Neural progenitor cell (in vitro differentiated cells): ENCODE data around the gene ARHGAP22. TPM values are rescaled to one million over a fixed set of nuclear protein-coding genes. Genes with fewer than 3 reads are reported as not detected.

Source experiments
- DNase-seq: peaks from one replicate; pipeline ENCODE4 v3.0.0-alpha.2; 2016; ENCODE audit warnings: low spot score
- H2AFZ ChIP-seq: fragments of 200-600 bp; sonication (generic); replicated peaks from 2 replicates; pipeline ENCODE4 v1.6.1; 2016; ENCODE audit warnings: antibody characterized with exemption
- H3F3A ChIP-seq: fragments of 200-600 bp; sonication (generic); 2 replicates; pipeline ENCODE4 v1.6.1; 2016; ENCODE audit warnings: antibody characterized with exemption, low read depth
- H3K27ac ChIP-seq: fragments of 200-600 bp; sonication (generic); 2 replicates; pipeline ENCODE4 v1.5.1; 2016; ENCODE audit warnings: mild to moderate bottlenecking
- H3K27me3 ChIP-seq: fragments of 200-600 bp; sonication (generic); 2 replicates; pipeline ENCODE4 v1.6.1; 2016; ENCODE audit warnings: mild to moderate bottlenecking, moderate library complexity
- H3K36me3 ChIP-seq: fragments of 200-600 bp; sonication (generic); 2 replicates; pipeline ENCODE4 v1.5.1; 2016
- H3K4me1 ChIP-seq: fragments of 200-600 bp; sonication (generic); 2 replicates; pipeline ENCODE4 v1.6.1; 2016; ENCODE audit warnings: mixed run types
- H3K4me2 ChIP-seq: fragments of 200-600 bp; sonication (generic); 2 replicates; pipeline ENCODE4 v1.6.1; 2016
- H3K4me3 ChIP-seq: fragments of 200-600 bp; sonication (generic); 2 replicates; pipeline ENCODE4 v1.5.1; 2016
- H3K79me2 ChIP-seq: fragments of 200-600 bp; sonication (generic); 2 replicates; pipeline ENCODE4 v1.6.1; 2016; ENCODE audit warnings: low read depth
- H3K9ac ChIP-seq: fragments of 200-600 bp; sonication (generic); 2 replicates; pipeline ENCODE4 v1.6.1; 2016
- H3K9me3 ChIP-seq: fragments of 200-600 bp; sonication (generic); 2 replicates; pipeline ENCODE4 v1.5.1; 2016; ENCODE audit warnings: low read depth
- H4K20me1 ChIP-seq: fragments of 200-600 bp; sonication (generic); 2 replicates; pipeline ENCODE4 v1.6.1; 2016; ENCODE audit warnings: low read depth
- H3K27ac Mint-ChIP-seq: 3 replicates; pipeline ENCODE4 v1.8.0; 2021; ENCODE audit warnings: mixed read lengths
- H3K27me3 Mint-ChIP-seq: 2 replicates; pipeline ENCODE4 v1.8.0; 2022; ENCODE audit warnings: low read depth, mild to moderate bottlenecking, inconsistent platforms, moderate library complexity, mixed read lengths; ENCODE audit not compliant: insufficient read depth
- H3K36me3 Mint-ChIP-seq: 3 replicates; pipeline ENCODE4 v1.8.0; 2021; ENCODE audit warnings: mixed read lengths
- H3K4me1 Mint-ChIP-seq: 3 replicates; pipeline ENCODE4 v1.8.0; 2021; ENCODE audit warnings: mixed read lengths
- H3K4me3 Mint-ChIP-seq: 3 replicates; pipeline ENCODE4 v1.8.0; 2021; ENCODE audit warnings: mild to moderate bottlenecking, moderate library complexity, mixed read lengths
- H3K9me3 Mint-ChIP-seq: 3 replicates; pipeline ENCODE4 v1.8.0; 2020; ENCODE audit warnings: mixed read lengths
- CTCF ChIP-seq: fragments of 200-600 bp; sonication (generic); IDR thresholded peaks from 2 replicates; pipeline ENCODE4 v1.5.1; 2017; ENCODE audit warnings: antibody characterized with exemption, mild to moderate bottlenecking
- EZH2 ChIP-seq: fragments of 200-600 bp; sonication (generic); IDR thresholded peaks from 2 replicates; pipeline ENCODE4 v1.6.1; 2017; ENCODE audit warnings: antibody characterized with exemption, mild to moderate bottlenecking, moderate library complexity
- EZH2phosphoT487 ChIP-seq: fragments of 200-600 bp; sonication (generic); IDR thresholded peaks from 2 replicates; pipeline ENCODE4 v1.6.1; 2017; ENCODE audit warnings: antibody characterized with exemption
- total RNA-seq: library from RNA; depleted of rRNA; stranded (reverse); fragments of >200 nt; gene quantifications from 2 replicates; pipeline ENCODE4 v1.2.3, GENCODE V29; 2015; ENCODE audit warnings: low replicate concordance

Gene ARHGAP22
- total RNA-seq, 1 donor from 2014 or later = 1.7 TPM

- Mint-ChIP-seq H3K4me1 (peaks cover 6% of the 10 kb centered on the region), H3K9me3 (no peaks in the 10 kb centered on the region), H3K27me3 (peaks cover 6% of the 10 kb centered on the region), H3K4me3 (no peak overlapping the region), H3K36me3 (no peaks in the 10 kb centered on the region), H3K27ac (no peak overlapping the region)
- peaks cover 29% of the 10 kb centered on the region for H3K27me3 ChIP-seq
- no peak overlapping the region for H3K9ac ChIP-seq
- peaks cover 13% of the 10 kb centered on the region for H3K4me1 ChIP-seq
- no peak overlapping the region for H3K4me2 ChIP-seq
- no peaks in the 10 kb centered on the region for H3K79me2 ChIP-seq
- no peaks in the 10 kb centered on the region for H3K9me3 ChIP-seq
- H2AFZ ChIP-seq = no peak overlapping the region
- H3F3A ChIP-seq = no peaks in the 10 kb centered on the region
- no peak overlapping the region for H3K4me3 ChIP-seq
- no peak overlapping the region for H3K27ac ChIP-seq
- H3K36me3 ChIP-seq = no peaks in the 10 kb centered on the region
- TF ChIP-seq EZH2 (no peak), EZH2phosphoT487 (no peak), CTCF (no peak)
- no peaks in the 10 kb centered on the region for H4K20me1 ChIP-seq
- no peak for DNase-seq
Measured at GRCh38 chr10:48601789-48602188, 3.1 kb downstream of the ARHGAP22 start.

DNA sequence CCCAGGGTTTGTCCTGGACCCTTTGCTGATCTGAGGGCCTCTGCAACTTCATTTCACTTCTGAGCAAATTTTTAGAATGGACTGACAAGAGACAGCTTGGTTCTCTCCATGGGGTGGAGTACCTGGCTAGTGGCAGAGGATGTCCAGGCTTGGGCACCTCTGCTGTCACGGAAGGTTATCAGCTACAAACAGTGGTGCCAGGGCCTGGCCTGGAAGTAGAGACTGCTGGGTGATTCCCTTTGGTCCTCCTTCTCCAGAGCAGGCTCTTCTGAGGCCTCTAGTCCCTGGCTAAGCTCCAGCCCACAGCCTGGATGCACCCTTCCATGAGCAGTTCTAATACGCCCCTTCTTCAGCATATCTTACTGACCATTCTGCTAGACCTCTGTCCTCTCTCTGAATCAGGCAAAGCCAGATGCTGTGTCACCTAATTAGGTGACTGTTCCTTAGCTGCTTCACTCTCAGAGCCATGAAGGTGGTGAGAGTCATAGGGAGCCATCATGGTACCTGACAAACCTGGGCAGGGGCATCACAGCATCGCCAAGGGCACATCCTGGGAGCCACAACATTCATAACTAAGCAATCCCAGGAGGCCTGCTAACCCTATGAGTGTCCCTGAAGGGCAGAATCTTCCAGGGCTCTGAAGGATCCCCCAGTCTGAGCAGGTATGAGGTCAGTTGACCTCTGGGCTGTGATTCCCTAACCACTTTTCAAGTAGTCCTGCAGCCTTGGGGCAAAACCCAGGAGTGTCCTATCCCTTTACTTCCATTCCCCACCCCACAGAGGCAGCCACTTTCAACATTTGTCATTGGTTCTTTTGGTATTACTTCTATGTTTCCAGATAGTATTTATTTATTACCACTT is 4.0 kb downstream of the ARHGAP22 start:
- TF ChIP-seq EZH2phosphoT487 = no peak
- TF ChIP-seq CTCF = no peak
- no peak for TF ChIP-seq EZH2
- Mint-ChIP-seq H3K27me3 (peaks cover 6% of the 10 kb centered on the region), H3K9me3 (no peaks in the 10 kb centered on the region), H3K36me3 (no peaks in the 10 kb centered on the region), H3K4me1 (peaks cover 6% of the 10 kb centered on the region), H3K4me3 (no peak overlapping the region), H3K27ac (no peak overlapping the region)
- Histone ChIP-seq H3F3A (peaks cover 2% of the 10 kb centered on the region), H3K27ac (no peak overlapping the region), H3K27me3 (peaks cover 23% of the 10 kb centered on the region), H3K4me2 (no peak overlapping the region), H3K9ac (no peak overlapping the region), H3K4me3 (no peak overlapping the region), H3K4me1 (peaks cover 13% of the 10 kb centered on the region), H3K79me2 (no peaks in the 10 kb centered on the region), H3K36me3 (no peaks in the 10 kb centered on the region), H4K20me1 (no peaks in the 10 kb centered on the region), H2AFZ (no peak overlapping the region), H3K9me3 (no peaks in the 10 kb centered on the region)
- DNase-seq = no peak

GRCh38 chr10:48599830-48600134 is 5.1 kb downstream of the ARHGAP22 start:
- Histone ChIP-seq H2AFZ (no peak overlapping the region), H3K27me3 (peaks cover 12% of the 10 kb centered on the region), H3K9ac (no peak overlapping the region), H3K4me3 (no peak overlapping the region), H3K4me2 (no peak overlapping the region), H3K36me3 (no peaks in the 10 kb centered on the region), H3K79me2 (no peaks in the 10 kb centered on the region), H3K4me1 (peaks cover 20% of the 10 kb centered on the region), H3K27ac (no peak overlapping the region), H4K20me1 (no peaks in the 10 kb centered on the region), H3K9me3 (no peaks in the 10 kb centered on the region), H3F3A (peaks cover 12% of the 10 kb centered on the region)
- peaks cover 14% of the 10 kb centered on the region for H3K4me1 Mint-ChIP-seq
- H3K27me3 Mint-ChIP-seq = peaks cover 7% of the 10 kb centered on the region
- no peaks in the 10 kb centered on the region for H3K36me3 Mint-ChIP-seq
- DNase-seq = no peak
- TF ChIP-seq CTCF (no peak), EZH2 (no peak), EZH2phosphoT487 (no peak)
- no peak overlapping the region for H3K27ac Mint-ChIP-seq
- H3K4me3 Mint-ChIP-seq = no peak overlapping the region
- no peaks in the 10 kb centered on the region for H3K9me3 Mint-ChIP-seq
